ENCODE data around the gene SLC22A3. TPM values are rescaled to one million over a fixed set of nuclear protein-coding genes. Genes with fewer than 3 reads are reported as not detected.

The SLC22A3 gene
- total RNA-seq, 3 donors from 2014 or later (not counting 1 experiment from before 2014, with no cell fraction given): not detected

- TF ChIP-seq CTCF (IDR thresholded peaks at IDR 0.05): no peak
- H3K4me3 Mint-ChIP-seq: no peak overlapping the region
- ATAC-seq: no peak
- 100% methylated on average over 3 of the region's 3 CpGs for WGBS (ENCODE audit: insufficient coverage)
- H3K27me3 Mint-ChIP-seq (ENCODE audit: low read depth in 2 of 2): no peaks in the 10 kb centered on the region
- Histone ChIP-seq H3K27me3 (ENCODE audit: control insufficient read depth, insufficient read depth, low read length) (no peaks in the 10 kb centered on the region), H3K9me3 (ENCODE audit: control insufficient read depth, insufficient read depth, low read length) (no peaks in the 10 kb centered on the region), H3K4me3 (ENCODE audit: low read length) (no peak overlapping the region), H3K27ac (ENCODE audit: low read length) (no peak overlapping the region), H3K36me3 (ENCODE audit: control insufficient read depth, insufficient read depth, low read length) (peaks cover 32% of the 10 kb centered on the region), H3K4me1 (ENCODE audit: control insufficient read depth, insufficient read depth, low read length) (no peaks in the 10 kb centered on the region)
- peak overlapping the region in 1 of 2 donors; percentile 0 for H3K27ac Mint-ChIP-seq
- H3K36me3 Mint-ChIP-seq: peaks cover 64% of the 10 kb centered on the region
- intact Hi-C loops (cut with micrococcal nuclease): no loop called here
- peaks cover 0 to 10% of the 10 kb centered on the region in 2 donors for H3K4me1 Mint-ChIP-seq
- H3K9me3 Mint-ChIP-seq: no peaks in the 10 kb centered on the region
- no peak for DNase-seq
Observed at GRCh38 chr6:160494576-160494975, 146.4 kb downstream of the SLC22A3 start.

- H3K4me1 ChIP-seq (ENCODE audit: control insufficient read depth, insufficient read depth, low read length): no peaks in the 10 kb centered on the region
- H3K27me3 ChIP-seq (ENCODE audit: control insufficient read depth, insufficient read depth, low read length): no peaks in the 10 kb centered on the region
- ATAC-seq: no peak
- Mint-ChIP-seq H3K27ac (no peak overlapping the region), H3K4me3 (no peak overlapping the region), H3K9me3 (no peaks in the 10 kb centered on the region), H3K36me3 (peaks cover 68% of the 10 kb centered on the region), H3K27me3 (ENCODE audit: low read depth in 2 of 2) (no peaks in the 10 kb centered on the region), H3K4me1 (peaks cover 14 to 26% of the 10 kb centered on the region in 2 donors)
- WGBS (ENCODE audit: insufficient coverage): 84% methylated on average over 4 of the region's 4 CpGs
- H3K36me3 ChIP-seq (ENCODE audit: control insufficient read depth, insufficient read depth, low read length): peaks cover 23% of the 10 kb centered on the region
- no peak overlapping the region for H3K4me3 ChIP-seq (ENCODE audit: low read length)
- DNase-seq: no peak
- no peak overlapping the region for H3K27ac ChIP-seq (ENCODE audit: low read length)
- intact Hi-C loops (cut with micrococcal nuclease): no loop called here
- TF ChIP-seq CTCF (IDR thresholded peaks at IDR 0.05): no peak
- H3K9me3 ChIP-seq (ENCODE audit: control insufficient read depth, insufficient read depth, low read length): peaks cover 8% of the 10 kb centered on the region
Observed at GRCh38 chr6:160500639-160501038, 152.5 kb downstream of the SLC22A3 start.

Other genes starting within 250 kb of the SLC22A3 start
- 1 to 10 TPM; 1.4 to 4.5 (median 3.0) TPM for gene SLC22A1, start 226.6 kb upstream of the SLC22A3 start, total RNA-seq
- not detected for gene SLC22A2, start 89.6 kb upstream of the SLC22A3 start, total RNA-seq